HEK293 (cell line): Measurements from ENCODE around the gene TMEM91.
A peak's percentile ranks its signal among the peaks of the same experiment; 100 is the strongest.
"Not testable (repeated sequence)": the region's sequence is repeated elsewhere in the genome, so short reads cannot be mapped to it uniquely, and the experiment has no call there.

ENCODE experiments used
- CTCF ChIA-PET: fragments of 350-600 bp; formaldehyde crosslinking; extraction: SDS; loops from one replicate; lab custom pipeline; 2021; ENCODE audit warnings: antibody characterized with exemption; lab: Yijun Ruan, JAX
- POLR2A ChIA-PET: fragments of 300-600 bp; formaldehyde crosslinking; extraction: SDS; loops from one replicate; lab custom pipeline; 2020; ENCODE audit warnings: antibody characterized with exemption, inconsistent platforms; lab: Yijun Ruan, JAX
- H3K27ac ChIP-seq: fragments of 200-500 bp; sonication (Bioruptor generic); 2 replicates; pipeline ENCODE4 v1.5.1; 2014; ENCODE audit warnings: low read depth, low read length, control low read depth, inconsistent platforms; ENCODE audit errors: extremely low read depth
- H3K36me3 ChIP-seq, 2 experiments: fragments of 200-500 bp in 1 of 2; sonication (Bioruptor generic) in 1 of 2; 1 replicate in 1 of 2; 2 replicates in 1 of 2; pipeline ENCODE4 v1.5.1; 2014 to 2017; ENCODE audit warnings: inconsistent platforms in 2 of 2, low read length in 2 of 2; ENCODE audit not compliant: control insufficient read depth in 2 of 2, insufficient read depth in 1 of 2
- H3K4me1 ChIP-seq: fragments of 200-500 bp; sonication (Bioruptor generic); 2 replicates; pipeline ENCODE4 v1.5.1; 2014; ENCODE audit warnings: mild to moderate bottlenecking, low read length, inconsistent platforms; ENCODE audit not compliant: control insufficient read depth, insufficient read depth
- H3K4me3 ChIP-seq: 2 replicates; pipeline ENCODE4 v1.5.1; 2011; ENCODE audit warnings: low read depth, mild to moderate bottlenecking, control low read depth, low read length, moderate library complexity
- H3K9me3 ChIP-seq: fragments of 200-500 bp; sonication (Bioruptor generic); 2 replicates; pipeline ENCODE4 v1.5.1; 2014; ENCODE audit warnings: low read depth, low read length, inconsistent platforms; ENCODE audit not compliant: control insufficient read depth, insufficient read depth
- ELK4 ChIP-seq: IDR thresholded peaks from 2 replicates; pipeline ENCODE4 v1.6.1; 2011; ENCODE audit warnings: mild to moderate bottlenecking, low read depth, low read length, borderline replicate concordance
- HOXA7 ChIP-seq: sonication (generic); formaldehyde crosslinking; IDR thresholded peaks from 2 replicates; pipeline ENCODE4 v1.8.1; 2022; ENCODE audit warnings: missing genetic modification reagents, borderline replicate concordance
- KLF1 ChIP-seq: fragments of 450-650 bp; formaldehyde crosslinking; IDR thresholded peaks from 2 replicates; pipeline ENCODE4 v1.5.1; 2016; ENCODE audit warnings: missing biosample characterization, missing genetic modification characterization
- MYNN ChIP-seq: fragments of 450-650 bp; formaldehyde crosslinking; IDR thresholded peaks from 2 replicates; pipeline ENCODE4 v1.5.1; 2016; ENCODE audit warnings: missing biosample characterization, missing genetic modification characterization, borderline replicate concordance
- PRDM1 ChIP-seq: fragments of 450-650 bp; formaldehyde crosslinking; IDR thresholded peaks from 2 replicates; pipeline ENCODE4; 2016; ENCODE audit warnings: missing biosample characterization, missing genetic modification characterization
- YY1 ChIP-seq: fragments of 450-650 bp; formaldehyde crosslinking; IDR thresholded peaks from 2 replicates; pipeline ENCODE4 v1.5.1; 2018; ENCODE audit warnings: missing biosample characterization, missing genetic modification characterization
- ZNF2 ChIP-seq: fragments of 450-650 bp; formaldehyde crosslinking; IDR thresholded peaks from 2 replicates; pipeline ENCODE4 v1.5.1; 2016; ENCODE audit warnings: missing biosample characterization, missing genetic modification characterization
- ZNF23 ChIP-seq: fragments of 450-650 bp; formaldehyde crosslinking; IDR thresholded peaks from 2 replicates; pipeline ENCODE4 v1.5.1; 2016; ENCODE audit warnings: missing biosample characterization, missing genetic modification characterization, borderline replicate concordance
- ZNF366 ChIP-seq: fragments of 450-650 bp; formaldehyde crosslinking; conservative IDR thresholded peaks from 2 replicates; pipeline ENCODE4 v1.5.1; 2016; ENCODE audit warnings: missing biosample characterization, missing genetic modification characterization
- ZNF433 ChIP-seq: fragments of 450-650 bp; formaldehyde crosslinking; IDR thresholded peaks from 2 replicates; pipeline ENCODE4 v1.5.1; 2016; ENCODE audit warnings: missing biosample characterization, missing genetic modification characterization, low read depth
- ZNF48 ChIP-seq: fragments of 450-650 bp; formaldehyde crosslinking; IDR thresholded peaks from 2 replicates; pipeline ENCODE4 v1.5.1; 2016; ENCODE audit warnings: missing biosample characterization, missing genetic modification characterization
- ZNF529 ChIP-seq: fragments of 450-650 bp; formaldehyde crosslinking; IDR thresholded peaks from 2 replicates; pipeline ENCODE4 v1.5.1; 2017; ENCODE audit warnings: missing genetic modification characterization, missing biosample characterization; ENCODE audit not compliant: insufficient replicate concordance
- ZNF549 ChIP-seq: fragments of 450-650 bp; IDR thresholded peaks from 2 replicates; pipeline ENCODE4 v1.5.1; 2018; ENCODE audit warnings: missing biosample characterization, missing genetic modification characterization, mild to moderate bottlenecking, inconsistent platforms, moderate library complexity
- ZNF639 ChIP-seq: fragments of 450-650 bp; formaldehyde crosslinking; IDR thresholded peaks from 2 replicates; pipeline ENCODE4 v1.5.1; 2016; ENCODE audit warnings: missing biosample characterization, missing genetic modification characterization
- ZNF692 ChIP-seq: fragments of 450-650 bp; formaldehyde crosslinking; IDR thresholded peaks from 2 replicates; pipeline ENCODE4 v1.5.1; 2016; ENCODE audit warnings: missing biosample characterization, missing genetic modification characterization
- TF ChIP-seq, protein P1 (sequence below): fragments of 450-650 bp; formaldehyde crosslinking; IDR thresholded peaks from 2 replicates; pipeline ENCODE4 v1.5.1; 2016; ENCODE audit warnings: missing biosample characterization, missing genetic modification characterization
- TF ChIP-seq, protein P2 (sequence below): fragments of 450-650 bp; formaldehyde crosslinking; IDR thresholded peaks from 2 replicates; pipeline ENCODE4 v1.5.1; 2016; ENCODE audit warnings: missing biosample characterization, missing genetic modification characterization
- TF ChIP-seq, protein P3 (sequence below): fragments of 450-650 bp; formaldehyde crosslinking; IDR thresholded peaks from 2 replicates; pipeline ENCODE4 v1.5.1; 2016; ENCODE audit warnings: missing biosample characterization, missing genetic modification characterization

TMEM91 gene

GRCh38 chr19:41344162-41344561, 32.2 kb upstream of the TMEM91 start (continued):
- TF ChIP-seq, protein P1, sequence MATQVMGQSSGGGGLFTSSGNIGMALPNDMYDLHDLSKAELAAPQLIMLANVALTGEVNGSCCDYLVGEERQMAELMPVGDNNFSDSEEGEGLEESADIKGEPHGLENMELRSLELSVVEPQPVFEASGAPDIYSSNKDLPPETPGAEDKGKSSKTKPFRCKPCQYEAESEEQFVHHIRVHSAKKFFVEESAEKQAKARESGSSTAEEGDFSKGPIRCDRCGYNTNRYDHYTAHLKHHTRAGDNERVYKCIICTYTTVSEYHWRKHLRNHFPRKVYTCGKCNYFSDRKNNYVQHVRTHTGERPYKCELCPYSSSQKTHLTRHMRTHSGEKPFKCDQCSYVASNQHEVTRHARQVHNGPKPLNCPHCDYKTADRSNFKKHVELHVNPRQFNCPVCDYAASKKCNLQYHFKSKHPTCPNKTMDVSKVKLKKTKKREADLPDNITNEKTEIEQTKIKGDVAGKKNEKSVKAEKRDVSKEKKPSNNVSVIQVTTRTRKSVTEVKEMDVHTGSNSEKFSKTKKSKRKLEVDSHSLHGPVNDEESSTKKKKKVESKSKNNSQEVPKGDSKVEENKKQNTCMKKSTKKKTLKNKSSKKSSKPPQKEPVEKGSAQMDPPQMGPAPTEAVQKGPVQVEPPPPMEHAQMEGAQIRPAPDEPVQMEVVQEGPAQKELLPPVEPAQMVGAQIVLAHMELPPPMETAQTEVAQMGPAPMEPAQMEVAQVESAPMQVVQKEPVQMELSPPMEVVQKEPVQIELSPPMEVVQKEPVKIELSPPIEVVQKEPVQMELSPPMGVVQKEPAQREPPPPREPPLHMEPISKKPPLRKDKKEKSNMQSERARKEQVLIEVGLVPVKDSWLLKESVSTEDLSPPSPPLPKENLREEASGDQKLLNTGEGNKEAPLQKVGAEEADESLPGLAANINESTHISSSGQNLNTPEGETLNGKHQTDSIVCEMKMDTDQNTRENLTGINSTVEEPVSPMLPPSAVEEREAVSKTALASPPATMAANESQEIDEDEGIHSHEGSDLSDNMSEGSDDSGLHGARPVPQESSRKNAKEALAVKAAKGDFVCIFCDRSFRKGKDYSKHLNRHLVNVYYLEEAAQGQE (tag by site-specific recombination), result no peak
- TF ChIP-seq MYNN (tag by site-specific recombination), result no peak
- TF ChIP-seq, protein P2, sequence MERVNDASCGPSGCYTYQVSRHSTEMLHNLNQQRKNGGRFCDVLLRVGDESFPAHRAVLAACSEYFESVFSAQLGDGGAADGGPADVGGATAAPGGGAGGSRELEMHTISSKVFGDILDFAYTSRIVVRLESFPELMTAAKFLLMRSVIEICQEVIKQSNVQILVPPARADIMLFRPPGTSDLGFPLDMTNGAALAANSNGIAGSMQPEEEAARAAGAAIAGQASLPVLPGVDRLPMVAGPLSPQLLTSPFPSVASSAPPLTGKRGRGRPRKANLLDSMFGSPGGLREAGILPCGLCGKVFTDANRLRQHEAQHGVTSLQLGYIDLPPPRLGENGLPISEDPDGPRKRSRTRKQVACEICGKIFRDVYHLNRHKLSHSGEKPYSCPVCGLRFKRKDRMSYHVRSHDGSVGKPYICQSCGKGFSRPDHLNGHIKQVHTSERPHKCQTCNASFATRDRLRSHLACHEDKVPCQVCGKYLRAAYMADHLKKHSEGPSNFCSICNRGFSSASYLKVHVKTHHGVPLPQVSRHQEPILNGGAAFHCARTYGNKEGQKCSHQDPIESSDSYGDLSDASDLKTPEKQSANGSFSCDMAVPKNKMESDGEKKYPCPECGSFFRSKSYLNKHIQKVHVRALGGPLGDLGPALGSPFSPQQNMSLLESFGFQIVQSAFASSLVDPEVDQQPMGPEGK (tag by site-specific recombination), result no peak
- TF ChIP-seq KLF1 (tag by site-specific recombination), result no peak
- no peak for TF ChIP-seq ELK4
- TF ChIP-seq ZNF549 (tag by site-specific recombination), result no peak

GRCh38 chr19:41346916-41347315, 29.4 kb upstream of the TMEM91 start:
- H3K36me3 ChIP-seq, result peaks cover 42 to 46% of the 10 kb centered on the region in 2 experiments; a peak in 2 of 3 replicates
- CTCF ChIA-PET, result interaction anchor here (0.6 to 1.7 kb wide), 4 partner anchors 25 to 489 kb away, joined by 3 to 8 read pairs (median 4); no protein-coding TSS in a partner anchor
- H3K27ac ChIP-seq, result not testable (repeated sequence)

GRCh38 chr19:41350735-41351338, 25.5 kb upstream of the TMEM91 start:
- POLR2A ChIA-PET, result interaction anchor here (0.6 to 3.1 kb wide), 6 partner anchors 13 to 42 kb away, joined by 3 to 73 read pairs (median 5); partner anchors contain the start of gene B9D2
- Histone ChIP-seq H3K27ac (no peak overlapping the region), H3K36me3 (peaks cover 21 to 22% of the 10 kb centered on the region in 2 experiments; a peak in 2 of 3 replicates), H3K4me3 (peak overlapping the region; percentile 43), H3K4me1 (peaks cover 5% of the 10 kb centered on the region; the same call in 1 of the 2 replicates), H3K9me3 (no peaks in the 10 kb centered on the region)
- TF ChIP-seq ZNF366 (tag by site-specific recombination), result peak; percentile 63
- TF ChIP-seq, protein P3, sequence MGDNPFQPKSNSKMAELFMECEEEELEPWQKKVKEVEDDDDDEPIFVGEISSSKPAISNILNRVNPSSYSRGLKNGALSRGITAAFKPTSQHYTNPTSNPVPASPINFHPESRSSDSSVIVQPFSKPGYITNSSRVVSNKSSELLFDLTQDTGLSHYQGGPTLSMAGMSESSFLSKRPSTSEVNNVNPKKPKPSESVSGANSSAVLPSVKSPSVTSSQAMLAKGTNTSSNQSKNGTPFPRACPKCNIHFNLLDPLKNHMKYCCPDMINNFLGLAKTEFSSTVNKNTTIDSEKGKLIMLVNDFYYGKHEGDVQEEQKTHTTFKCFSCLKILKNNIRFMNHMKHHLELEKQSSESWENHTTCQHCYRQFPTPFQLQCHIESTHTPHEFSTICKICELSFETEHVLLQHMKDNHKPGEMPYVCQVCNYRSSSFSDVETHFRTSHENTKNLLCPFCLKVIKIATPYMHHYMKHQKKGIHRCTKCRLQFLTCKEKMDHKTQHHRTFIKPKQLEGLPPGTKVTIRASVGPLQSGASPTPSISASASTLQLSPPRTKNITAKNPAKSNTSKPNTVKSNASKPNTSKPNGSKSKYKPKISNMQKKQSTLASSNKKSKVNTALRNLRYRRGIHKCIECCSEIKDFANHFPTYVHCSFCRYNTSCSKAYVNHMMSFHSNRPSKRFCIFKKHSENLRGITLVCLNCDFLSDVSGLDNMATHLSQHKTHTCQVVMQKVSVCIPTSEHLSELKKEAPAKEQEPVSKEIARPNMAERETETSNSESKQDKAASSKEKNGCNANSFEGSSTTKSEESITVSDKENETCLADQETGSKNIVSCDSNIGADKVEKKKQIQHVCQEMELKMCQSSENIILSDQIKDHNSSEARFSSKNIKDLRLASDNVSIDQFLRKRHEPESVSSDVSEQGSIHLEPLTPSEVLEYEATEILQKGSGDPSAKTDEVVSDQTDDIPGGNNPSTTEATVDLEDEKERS (tag by site-specific recombination), result 0 out of 2 replicates have a peak, but pooled peaks have one; percentile 10
- no peak for TF ChIP-seq ZNF692 (tag by site-specific recombination)
- no peak for TF ChIP-seq ZNF529
- TF ChIP-seq YY1, result no peak
- no peak for TF ChIP-seq ZNF23
- TF ChIP-seq ZNF48 (tag by site-specific recombination), result no peak
- TF ChIP-seq PRDM1 (tag by site-specific recombination), result no peak
- TF ChIP-seq ZNF639 (tag by site-specific recombination), result no peak
- TF ChIP-seq ZNF433 (tag by site-specific recombination), result no peak
- no peak for TF ChIP-seq ZNF2
- no peak for TF ChIP-seq HOXA7
- CTCF ChIA-PET, result interaction anchor here (0.6 to 5.3 kb wide), 8 partner anchors 13 to 716 kb away, joined by 3 to 64 read pairs (median 6); partner anchors contain the start of genes B9D2 and RAB4B

More at GRCh38 chr19:41346916-41347315, 29.4 kb upstream of the TMEM91 start:
- not testable (repeated sequence) for H3K4me3 ChIP-seq, H3K4me1 ChIP-seq, H3K9me3 ChIP-seq
- POLR2A ChIA-PET, result interaction anchor here (0.8 to 2.9 kb wide), 3 partner anchors 14 to 30 kb away, joined by 3 to 9 read pairs (median 3); partner anchors contain the start of gene B9D2
